T1000 (cell line): Measurements from ENCODE around the gene DNAAF1.
A peak's percentile ranks its signal among the peaks of the same experiment; 100 is the strongest.
"Not testable (repeated sequence)": the region's sequence is repeated elsewhere in the genome, so short reads cannot be mapped to it uniquely, and the experiment has no call there.

Source experiments
- DNase-seq: peaks from one replicate; lab custom pipeline; 2025; ENCODE audit warnings: mixed read lengths; lab: John Stamatoyannopoulos, UW

The DNAAF1 gene

GRCh38 chr16:84184775-84185174 lies 39.7 kb downstream of the DNAAF1 start:
- no peak for DNase-seq

GRCh38 chr16:84186685-84187437 lies 41.8 kb downstream of the DNAAF1 start, which contains the start of gene TAF1C:
TAF1C (minus strand) TSS chr16:84187057; CDS start chr16:84184988, 2,069 bp downstream.
- peak; percentile 78 for DNase-seq

GRCh38 chr16:84190731-84191388 lies 45.8 kb downstream of the DNAAF1 start, which contains the start of gene ADAD2:
ADAD2 (plus strand) TSS chr16:84191157; CDS start chr16:84191231, 74 bp downstream.
- no peak for DNase-seq

- DNase-seq = no peak
These were observed 46.4 kb downstream of the DNAAF1 start for GRCh38 chr16:84191466-84191865.

- no peak for DNase-seq
These were observed 48.4 kb downstream of the DNAAF1 start for GRCh38 chr16:84193480-84193879.

- DNase-seq = no peak
These were observed 48.9 kb downstream of the DNAAF1 start for GRCh38 chr16:84194018-84194417.

GRCh38 chr16:84194470-84195200 lies 49.5 kb downstream of the DNAAF1 start:
- DNase-seq = no peak

- no peak for DNase-seq
These were observed 50.3 kb downstream of the DNAAF1 start for GRCh38 chr16:84195201-84196093.

- DNase-seq = no peak
These were observed 51.0 kb downstream of the DNAAF1 start for GRCh38 chr16:84196101-84196500.

- no peak for DNase-seq
These were observed 51.8 kb downstream of the DNAAF1 start for GRCh38 chr16:84196727-84197394.

GRCh38 chr16:84197466-84198128 lies 52.5 kb downstream of the DNAAF1 start:
- no peak for DNase-seq

GRCh38 chr16:84198401-84198800 lies 53.3 kb downstream of the DNAAF1 start:
- peak; percentile 40 for DNase-seq

GRCh38 chr16:84199097-84199496 lies 54.0 kb downstream of the DNAAF1 start:
- DNase-seq = no peak

GRCh38 chr16:84199861-84200260 lies 54.8 kb downstream of the DNAAF1 start:
- no peak for DNase-seq

GRCh38 chr16:84204551-84204950 lies 59.4 kb downstream of the DNAAF1 start:
- DNase-seq = not testable (repeated sequence)

GRCh38 chr16:84205123-84205522 lies 60.0 kb downstream of the DNAAF1 start:
- DNase-seq = not testable (repeated sequence)

GRCh38 chr16:84205976-84206691 lies 61.0 kb downstream of the DNAAF1 start:
- no peak for DNase-seq

- DNase-seq = no peak
These were observed 62.1 kb downstream of the DNAAF1 start for GRCh38 chr16:84207251-84207650.

GRCh38 chr16:84207879-84208278 lies 62.8 kb downstream of the DNAAF1 start:
- no peak for DNase-seq

GRCh38 chr16:84209989-84210388 lies 64.9 kb downstream of the DNAAF1 start:
- DNase-seq = no peak
